Measurements from ENCODE around the gene FHAD1.

The FHAD1 gene

DNA sequence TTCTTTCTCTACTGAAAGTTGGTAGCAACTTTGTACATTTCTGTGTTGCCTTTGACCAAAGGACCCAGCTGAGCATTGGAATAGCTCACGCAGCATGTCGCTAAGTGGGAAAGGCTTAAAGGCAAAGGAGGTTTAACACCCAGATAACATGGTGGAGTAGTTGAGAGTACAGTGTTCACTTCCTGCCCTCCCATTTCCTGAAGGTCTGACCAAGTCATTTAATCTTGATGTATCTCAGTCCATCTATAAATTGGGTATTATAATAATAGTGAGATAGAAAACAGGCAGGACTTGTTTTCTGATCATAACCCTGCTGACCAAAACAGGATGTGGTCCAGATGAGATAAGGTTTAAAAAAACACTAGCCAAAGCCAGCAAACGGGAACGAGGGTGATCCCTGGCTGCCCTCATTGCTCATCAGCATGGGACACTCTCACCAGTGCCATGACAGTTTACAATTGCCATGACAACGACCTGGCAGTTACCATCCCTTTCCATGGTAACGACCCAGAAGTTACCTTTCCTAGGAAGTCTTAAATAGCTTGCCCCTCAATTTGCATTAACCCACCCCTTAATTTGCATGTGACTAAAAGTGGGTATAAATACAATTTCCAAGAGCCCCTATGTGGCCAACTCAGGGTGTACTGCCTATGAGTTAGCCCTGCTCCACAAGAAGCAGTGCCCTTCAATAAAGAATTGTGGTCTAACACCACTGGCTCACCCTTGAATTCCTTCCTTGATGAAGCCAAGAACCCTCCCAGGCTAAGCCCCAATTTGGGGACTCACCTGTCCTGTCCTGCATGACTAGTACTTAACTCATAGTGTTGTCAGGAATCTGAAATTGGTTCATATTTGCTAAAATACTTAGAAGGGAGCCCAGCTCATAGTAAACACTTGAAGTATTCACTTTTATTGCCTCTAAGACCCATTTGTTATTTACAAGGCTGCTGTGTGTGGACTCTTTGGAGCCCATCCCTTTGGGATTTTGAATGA, 28.4 kb upstream of the FHAD1 start:
- DNase-seq (ENCODE audit: low read depth), result no peak

DNA sequence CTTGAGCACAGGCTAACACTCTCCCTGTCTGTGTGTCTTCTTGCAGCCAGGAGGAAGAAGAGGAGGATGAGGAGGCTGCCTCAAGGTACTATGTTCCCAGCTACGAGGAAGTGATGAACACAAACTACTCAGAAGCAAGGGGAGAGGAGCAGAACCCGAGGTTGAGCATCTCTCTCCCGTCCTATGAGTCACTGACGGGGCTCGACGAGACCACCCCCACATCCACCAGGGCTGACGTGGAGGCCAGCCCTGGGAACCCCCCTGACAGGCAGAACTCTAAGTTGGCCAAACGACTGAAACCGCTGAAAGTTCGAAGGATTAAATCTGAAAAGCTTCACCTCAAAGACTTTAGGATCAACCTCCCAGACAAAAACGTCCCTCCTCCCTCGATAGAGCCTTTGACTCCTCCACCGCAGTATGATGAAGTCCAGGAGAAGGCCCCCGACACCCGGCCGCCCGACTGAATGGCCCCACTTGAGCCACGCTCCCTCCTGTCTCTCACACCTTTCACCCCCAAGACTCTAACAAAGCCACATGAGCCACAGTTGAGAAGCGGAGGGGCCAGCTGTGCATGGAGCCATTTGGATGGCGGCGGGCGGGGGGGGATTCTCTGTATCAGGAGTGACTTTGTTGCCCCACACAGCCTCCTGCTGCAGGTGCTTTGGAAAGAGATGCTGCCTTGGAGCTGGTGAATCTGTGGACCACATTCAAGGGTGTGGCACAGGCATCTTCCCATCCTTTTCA, 27.6 kb upstream of the FHAD1 start:
- DNase-seq (ENCODE audit: low read depth), result no peak

DNA sequence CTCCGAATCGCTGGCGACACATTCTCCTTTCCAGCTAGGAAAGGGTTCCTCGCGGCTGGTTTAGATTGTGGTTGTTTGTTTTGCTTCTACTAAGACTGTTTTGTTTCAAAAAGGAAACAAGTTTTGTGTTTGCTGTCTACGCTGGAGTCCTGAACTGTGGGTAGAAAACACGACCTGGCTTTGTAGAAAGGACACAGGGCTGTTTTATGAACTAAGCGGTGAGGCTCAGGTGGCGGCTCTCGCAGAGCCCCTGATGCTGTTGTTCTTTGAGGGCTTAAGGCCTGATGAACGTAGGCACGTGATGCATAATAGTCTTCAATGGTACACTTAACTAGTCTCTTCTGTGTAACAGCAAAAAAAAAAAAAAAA, 27.0 kb upstream of the FHAD1 start:
- no peak for DNase-seq (ENCODE audit: low read depth)

DNA sequence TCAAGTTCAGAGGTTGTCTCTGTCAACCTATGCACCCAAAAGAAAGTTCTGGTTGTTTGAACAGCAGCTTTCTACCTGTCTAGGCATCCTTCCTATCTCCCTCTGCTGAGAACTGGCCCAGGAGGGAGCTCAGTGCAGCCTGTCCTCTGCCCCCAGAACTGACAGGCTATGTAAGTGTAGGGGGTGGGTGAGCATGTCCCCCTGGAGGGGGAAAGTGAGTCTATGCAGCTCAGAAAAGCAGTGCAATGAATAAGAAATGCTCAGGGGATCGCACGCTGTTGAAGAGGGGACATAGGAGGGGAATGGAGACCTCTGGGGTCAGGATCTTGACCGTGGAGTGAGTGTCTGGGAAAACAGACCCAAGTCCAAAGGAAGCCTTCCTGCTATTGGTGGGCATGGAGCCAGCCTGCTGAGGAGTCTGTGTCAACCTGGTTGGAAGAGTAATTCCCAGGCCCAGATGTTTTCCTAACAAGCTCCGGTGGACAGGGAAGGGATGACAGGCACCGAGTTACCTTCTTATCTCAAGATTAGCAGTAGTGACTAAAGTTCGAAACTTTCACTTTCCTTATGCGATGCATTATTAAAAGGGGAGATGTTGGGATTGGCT, 26.1 kb upstream of the FHAD1 start:
- no peak for DNase-seq (ENCODE audit: low read depth)

DNA sequence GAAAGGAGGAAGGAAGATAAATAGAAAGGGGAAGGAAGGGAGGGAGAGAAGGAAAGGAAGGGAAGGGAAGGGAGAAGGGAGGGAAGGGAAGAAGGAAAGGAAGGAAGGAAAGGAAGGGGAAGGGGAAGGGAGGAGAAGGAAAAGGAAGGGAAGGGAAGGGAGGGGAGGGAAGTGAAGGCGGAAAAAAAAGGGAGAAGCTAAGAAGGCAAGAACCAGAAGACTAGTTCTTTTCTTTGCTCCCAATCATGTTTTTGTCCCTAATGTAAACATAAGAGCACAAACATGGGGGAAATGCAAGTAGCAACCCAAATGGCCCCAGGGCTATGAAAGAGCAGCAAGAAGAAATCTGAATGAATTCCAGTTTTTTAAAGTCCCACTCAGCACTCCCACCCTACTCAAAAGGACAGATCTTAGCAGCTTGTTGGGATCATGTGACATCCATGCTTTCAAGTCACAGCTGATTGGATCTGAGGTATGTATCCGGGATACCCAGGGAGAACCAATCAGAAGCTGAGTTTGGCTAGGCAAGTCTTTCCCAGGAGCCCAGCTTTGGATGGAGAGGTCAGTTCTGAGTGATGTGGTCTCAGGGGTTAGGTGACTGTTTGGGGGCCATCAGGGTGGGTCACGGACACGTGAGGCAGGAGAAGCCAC, 24.2 kb upstream of the FHAD1 start:
- no peak for DNase-seq (ENCODE audit: low read depth)

DNA sequence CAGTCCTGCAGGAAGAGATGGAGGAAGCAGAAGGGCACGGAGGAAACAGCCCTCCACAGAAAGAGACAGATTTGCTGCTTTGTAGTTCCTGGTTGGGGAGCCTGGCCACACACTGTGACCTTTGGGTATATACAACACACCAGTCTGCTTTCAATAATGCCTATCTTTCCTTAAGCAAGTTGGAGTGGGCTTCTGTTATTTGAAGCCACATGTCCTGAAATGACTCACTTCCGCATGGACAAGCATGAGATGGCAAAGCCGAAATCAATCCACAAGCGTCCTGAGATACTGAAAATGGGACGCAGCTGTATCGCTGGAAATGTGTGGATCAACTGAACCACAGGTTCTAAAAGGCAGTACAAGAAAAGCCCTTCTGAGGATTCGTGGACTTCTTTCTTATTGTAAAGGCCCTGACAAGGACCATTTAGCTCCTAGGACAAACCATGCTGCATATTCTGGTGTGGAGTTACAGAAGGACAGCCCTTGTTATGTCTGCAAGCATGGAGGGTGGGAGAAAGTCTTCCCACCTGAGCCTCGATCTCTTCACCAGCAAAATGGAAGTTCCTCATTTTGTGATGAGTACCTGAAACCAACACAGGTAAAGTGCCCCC, 22.7 kb upstream of the FHAD1 start:
- DNase-seq (ENCODE audit: low read depth), result no peak

DNA sequence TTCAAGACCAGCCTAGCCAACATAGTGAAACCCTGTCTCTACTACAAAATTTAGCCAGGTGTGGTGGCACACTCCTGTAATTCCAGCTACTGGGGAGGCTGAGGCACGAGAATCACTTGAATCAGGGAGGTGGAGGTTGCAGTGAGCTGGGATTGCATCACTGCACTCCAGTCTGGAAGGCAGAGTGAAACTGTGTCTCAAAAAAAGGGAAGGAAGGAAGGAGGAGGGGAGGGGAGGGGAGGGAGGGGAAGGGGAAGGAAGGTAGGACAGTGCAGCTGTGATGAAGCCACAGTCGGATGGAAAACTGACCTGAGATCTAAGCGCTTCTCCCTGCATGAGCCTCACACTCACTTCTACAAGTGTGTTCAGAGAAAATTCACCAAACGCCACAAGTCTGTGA, 22.0 kb upstream of the FHAD1 start:
- no peak for DNase-seq (ENCODE audit: low read depth)

DNA sequence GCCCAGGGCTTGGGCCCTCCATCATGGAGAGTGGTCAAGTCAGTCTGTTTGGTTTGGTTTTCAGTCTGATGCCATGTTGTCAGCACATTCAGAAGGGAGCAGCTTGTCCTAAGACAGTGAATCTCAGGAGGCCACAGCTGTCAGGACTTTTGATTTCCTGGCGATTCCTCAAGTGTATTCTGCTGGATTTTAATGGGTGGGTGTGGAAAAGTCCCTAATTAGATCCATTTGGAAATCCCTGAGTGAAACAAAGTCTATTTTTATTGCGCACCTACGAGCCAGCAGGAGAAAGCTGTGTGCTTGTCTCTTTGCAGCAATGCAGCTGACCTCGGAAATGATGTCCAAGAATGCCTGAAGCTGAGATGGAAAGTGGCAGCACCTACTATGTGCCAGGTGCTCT, 21.6 kb upstream of the FHAD1 start:
- DNase-seq (ENCODE audit: low read depth), result no peak

DNA sequence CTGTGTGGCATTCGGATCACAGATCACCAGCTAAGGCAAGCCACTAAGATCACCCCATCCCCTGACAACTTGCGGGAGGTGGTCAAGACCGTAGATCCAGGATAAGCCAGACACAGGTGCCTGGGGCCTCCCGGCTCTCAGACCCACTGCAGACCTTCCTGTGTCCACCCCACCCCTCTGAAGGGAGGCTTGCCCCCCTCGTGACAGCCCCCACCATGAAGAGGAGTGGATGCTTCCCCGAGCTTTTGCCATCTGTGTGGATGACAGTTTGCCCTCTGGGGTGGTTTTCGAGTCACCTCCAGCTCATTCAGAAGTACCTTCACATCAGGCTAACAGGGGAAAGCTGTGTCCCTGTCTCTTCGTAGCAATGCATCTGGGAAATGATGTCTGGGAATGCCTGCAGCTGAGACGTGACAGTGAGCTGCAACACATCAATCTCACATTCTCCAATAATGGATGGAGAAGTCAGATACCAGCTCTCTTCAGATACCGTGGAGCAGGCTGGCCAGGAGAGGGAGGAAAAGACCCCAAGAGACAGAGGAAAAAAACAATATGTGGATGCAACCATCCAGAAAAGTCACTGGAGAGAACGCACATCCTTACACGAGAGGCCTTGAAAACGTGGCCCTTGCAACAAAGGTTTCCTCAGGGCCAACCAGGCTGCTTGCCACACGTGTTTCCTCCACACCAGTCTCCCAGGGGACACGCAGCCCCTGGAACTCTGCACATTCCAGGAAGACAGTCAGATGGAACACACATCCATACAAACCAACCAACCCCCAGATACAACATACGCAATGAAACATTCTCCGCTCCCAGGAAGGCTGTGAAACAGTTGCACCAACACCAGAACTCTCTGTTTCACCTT, 20.4 kb upstream of the FHAD1 start:
- DNase-seq (ENCODE audit: low read depth), result no peak

DNA sequence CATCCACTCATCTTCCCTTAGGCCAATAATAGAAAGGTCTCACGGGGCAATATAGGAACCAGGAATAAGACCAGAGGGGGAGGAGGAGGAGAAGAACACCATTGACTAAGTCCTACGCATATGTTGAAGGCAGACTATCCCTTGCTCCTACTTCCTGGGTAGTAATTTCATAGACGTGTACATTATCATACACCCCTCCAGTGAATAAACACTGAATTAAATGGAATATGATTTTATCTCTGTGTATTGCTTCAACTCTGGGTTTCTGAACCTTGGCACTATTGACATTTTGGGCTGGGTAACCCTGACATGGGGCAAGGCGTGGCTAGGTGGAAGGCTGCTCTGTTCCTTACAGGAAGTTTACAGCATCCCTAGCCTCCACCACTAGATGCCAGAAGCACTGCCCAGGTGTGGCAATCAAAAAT, 17.3 kb upstream of the FHAD1 start:
- no peak for DNase-seq (ENCODE audit: low read depth)

DNA sequence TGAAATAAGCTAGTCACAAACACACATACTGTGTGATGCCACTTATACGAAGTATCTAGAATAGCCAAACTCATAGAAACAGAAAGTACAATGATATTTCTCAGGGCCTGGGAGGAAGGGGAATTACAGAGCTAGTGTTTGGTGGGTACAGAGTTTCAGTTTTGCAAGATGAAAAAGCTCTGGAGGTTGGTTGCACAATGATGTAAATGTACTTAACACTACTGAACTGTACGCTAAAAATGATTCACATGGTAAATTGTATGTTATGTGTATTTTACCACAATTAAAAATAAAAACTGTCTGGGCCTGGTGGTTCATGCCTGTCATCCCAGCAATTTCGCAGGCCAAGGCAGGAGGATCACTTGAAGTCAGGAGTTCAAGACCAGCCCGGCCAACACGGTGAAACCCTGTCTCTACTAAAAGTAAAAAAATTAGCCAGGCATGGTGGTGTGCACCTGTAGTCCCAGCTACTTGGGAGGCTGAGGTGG, 15.3 kb upstream of the FHAD1 start:
- DNase-seq (ENCODE audit: low read depth), result no peak

DNA sequence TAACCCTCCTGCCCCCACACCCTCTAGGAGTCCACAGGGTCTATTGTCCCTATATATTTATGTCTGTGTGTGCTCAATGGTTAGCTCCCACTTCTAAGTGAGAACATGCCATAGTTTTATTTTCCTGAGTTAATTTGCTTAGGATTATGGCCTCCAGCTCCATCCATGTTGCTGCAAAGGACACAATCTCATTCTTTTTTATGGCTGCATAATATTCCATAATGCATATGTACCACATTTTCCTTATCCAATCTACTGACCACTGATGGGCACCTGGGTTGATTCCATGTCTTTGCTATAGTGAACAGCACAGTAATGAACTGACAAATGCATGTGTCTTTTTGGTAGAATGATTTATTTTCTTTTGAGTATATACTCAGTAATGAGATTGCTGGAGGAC, 13.3 kb upstream of the FHAD1 start:
- DNase-seq (ENCODE audit: low read depth), result no peak

DNA sequence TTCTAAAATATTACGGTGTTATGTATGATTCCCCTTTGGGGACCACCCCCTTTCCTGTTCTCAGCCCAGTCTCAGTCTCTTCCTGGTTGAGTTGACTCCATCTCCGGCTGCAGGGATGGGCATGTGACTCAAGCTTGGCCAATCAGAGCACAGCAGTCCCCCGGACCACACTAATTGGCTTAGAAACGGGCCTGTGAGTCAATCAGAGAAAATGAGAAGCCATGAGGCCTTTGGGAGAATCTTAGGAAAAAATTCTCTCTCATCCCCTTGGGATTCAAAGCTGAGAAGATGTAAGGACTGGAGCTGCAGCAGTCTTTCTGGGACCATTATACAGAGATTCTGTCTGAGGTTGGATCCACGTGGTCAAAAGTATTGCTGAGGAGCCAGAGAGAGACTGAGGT, 10.7 kb upstream of the FHAD1 start:
- no peak for DNase-seq (ENCODE audit: low read depth)

DNA sequence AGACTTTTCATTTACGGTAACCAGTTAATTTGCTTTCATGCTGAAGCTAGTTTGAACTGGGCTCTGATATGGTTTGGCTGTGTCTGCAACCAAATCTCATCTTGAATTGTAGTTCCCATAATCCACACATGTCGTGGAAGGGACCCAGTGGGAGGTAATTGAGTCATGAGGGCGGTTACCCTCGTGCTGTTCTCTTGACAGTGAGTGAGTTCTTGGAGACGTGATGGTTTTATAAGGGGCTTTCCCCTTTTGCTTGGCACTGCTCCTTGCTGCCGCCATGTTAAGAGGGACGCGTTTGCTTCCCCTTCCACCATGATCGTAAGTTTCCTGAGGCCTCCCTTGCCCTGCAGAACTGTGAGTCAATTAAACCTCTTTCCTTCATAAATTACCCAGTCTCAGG, 10.3 kb upstream of the FHAD1 start:
- no peak for DNase-seq (ENCODE audit: low read depth)

DNA sequence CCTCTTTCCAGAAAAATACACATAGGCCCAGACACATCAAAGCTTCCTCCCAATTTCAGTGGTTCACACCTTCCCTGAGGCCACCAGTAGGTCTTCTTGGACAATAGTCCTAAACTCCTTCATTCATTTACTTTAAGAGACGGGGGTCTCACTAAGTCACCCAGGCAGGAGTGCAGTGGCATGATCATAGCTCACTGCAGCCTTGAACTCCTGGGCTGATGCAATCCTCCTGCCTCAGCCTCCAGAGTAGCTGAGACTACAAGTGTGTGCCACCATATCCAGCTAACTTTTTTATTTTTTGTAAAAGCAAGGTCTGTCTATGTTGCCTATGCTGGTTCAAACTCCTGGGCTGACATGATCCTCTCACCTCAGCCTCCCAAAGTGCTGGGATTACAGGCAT, 8.2 kb upstream of the FHAD1 start:
- no peak for DNase-seq (ENCODE audit: low read depth)

DNA sequence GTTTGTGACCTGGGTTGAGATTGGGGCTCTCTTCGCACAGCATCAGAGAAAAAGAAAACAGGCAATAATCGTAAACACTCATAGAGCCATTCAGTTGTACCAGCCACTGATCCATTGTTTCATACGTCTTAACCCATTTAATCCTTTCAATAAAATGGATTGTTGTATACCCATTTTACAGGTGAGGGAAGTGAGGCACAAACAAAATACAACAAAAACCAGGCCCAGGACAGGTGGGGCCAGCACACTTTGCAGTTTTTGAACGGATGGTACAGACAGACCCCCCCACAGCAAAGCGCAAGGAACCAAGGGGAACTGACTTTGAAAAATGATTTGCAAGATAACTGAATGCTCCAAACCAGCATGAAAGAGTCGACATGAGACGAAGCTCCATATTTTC, 4.3 kb upstream of the FHAD1 start:
- no peak for DNase-seq (ENCODE audit: low read depth)

DNA sequence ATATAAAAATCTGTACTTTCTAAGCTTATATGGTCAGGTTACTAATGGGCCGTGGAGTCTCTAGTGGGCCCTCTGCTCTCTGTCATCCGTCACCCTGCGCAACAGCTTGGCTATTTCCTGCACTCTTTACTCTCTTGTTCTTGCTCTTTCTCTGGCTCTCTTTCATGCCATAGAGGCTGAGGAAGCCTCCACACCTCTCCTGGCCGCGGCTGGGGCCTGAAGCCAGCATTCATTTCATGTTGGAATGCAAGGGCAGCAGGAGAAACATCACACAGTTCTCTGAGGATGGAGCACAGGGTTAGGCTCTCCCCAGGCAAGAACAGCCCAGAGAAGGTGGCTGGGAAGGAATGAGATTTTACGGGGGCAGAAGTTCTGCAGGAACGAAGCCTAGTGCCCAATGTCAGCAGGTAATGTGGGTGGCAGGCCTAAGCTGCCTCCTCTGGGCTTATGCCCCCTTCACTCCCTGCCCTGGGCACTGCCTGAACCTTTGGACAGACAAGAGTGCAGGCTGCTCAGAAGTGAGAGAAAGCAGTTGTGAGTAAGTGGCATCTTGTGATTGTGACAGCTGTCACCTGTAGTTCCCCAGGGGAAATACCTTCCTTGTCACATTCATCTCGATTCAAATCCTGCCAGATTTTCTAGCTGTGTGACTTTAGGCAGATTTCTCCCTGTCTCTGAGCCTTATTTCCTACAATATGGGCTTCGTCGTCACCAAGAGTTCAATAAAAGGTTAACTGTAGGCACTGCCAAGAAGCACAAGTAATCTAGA, 3.6 kb upstream of the FHAD1 start:
- DNase-seq (ENCODE audit: low read depth), result no peak

DNA sequence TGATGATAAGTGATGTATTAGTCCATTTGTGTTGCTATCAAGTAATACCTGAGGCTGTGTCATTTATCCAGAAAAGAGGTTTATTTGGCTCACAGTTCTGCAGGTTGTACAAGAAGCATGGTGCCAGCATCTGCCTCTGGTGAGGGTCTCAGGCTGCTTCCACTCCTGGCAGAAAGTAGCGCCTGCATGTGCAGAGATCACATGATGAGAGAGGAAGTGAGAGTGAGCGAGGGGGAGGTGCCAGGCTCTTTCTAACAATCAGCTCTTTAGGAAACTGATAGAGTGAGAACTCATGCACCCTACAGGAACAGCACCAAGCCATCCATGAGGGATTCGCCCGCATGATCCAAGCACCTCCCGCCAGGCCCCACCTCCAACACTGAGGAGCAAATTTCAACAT, 2.2 kb upstream of the FHAD1 start:
- no peak for DNase-seq (ENCODE audit: low read depth)

DNA sequence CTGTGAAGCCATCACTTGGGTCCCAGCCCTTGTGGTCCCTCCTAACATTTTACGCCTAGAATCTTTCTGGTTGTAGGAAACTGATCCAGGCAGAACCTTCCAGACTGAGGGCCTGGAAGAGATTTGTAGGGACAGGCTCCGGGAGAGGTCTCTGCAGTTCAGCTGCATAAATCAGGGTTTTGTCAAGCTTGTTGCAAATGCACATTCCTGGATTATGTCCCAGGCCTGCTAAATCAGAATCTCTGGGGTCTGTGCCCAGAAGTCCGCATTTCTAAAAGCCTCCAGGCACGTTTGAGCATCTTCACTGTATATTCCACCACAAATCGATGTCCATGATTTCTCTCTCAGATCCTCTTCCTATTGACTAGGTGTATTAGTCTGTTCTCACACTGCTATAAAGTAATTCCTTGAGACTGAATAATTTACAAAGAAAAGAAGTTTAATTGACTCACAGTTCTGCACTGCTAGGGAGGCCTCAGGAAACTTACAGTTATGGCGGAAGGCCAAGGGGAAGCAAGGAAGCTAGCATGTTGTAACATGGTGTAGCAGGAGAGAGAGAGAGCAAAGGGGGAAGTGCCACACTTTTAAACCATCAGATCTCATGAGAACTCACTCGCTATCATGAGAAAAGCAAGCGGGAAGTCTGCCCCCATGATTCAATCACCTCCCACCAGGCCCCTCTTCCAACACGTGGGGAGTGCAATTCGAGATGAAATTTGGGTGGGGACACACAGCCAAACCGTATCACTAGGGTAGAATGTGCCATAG, 1.2 kb upstream of the FHAD1 start:
- no peak for DNase-seq (ENCODE audit: low read depth)

Measured in non-pigmented ciliary epithelial cell (primary cell).